Suprapubic skin (tissue), 4 donors: ENCODE results near the gene ST3GAL4. TPM values are rescaled to one million over a fixed set of nuclear protein-coding genes. Genes with fewer than 3 reads are reported as not detected.
A peak's percentile ranks its signal among the peaks of the same experiment; 100 is the strongest.

Experiments
- DNase-seq, 2 donors: peaks; one replicate each; pipeline ENCODE4 v3.0.0-alpha.2; 2019; ENCODE audit warnings: low spot score in 2 of 2
- H3K27ac ChIP-seq: fragments of 200-600 bp; sonication (generic); one replicate; pipeline ENCODE4 v1.5.1; 2019
- H3K27me3 ChIP-seq: fragments of 200-600 bp; sonication (generic); one replicate; pipeline ENCODE4 v1.5.1; 2019
- H3K36me3 ChIP-seq: fragments of 200-600 bp; sonication (generic); one replicate; pipeline ENCODE4 v1.5.1; 2019
- H3K4me1 ChIP-seq: fragments of 200-600 bp; sonication (generic); one replicate; pipeline ENCODE4 v1.5.1; 2019
- H3K4me3 ChIP-seq: fragments of 200-600 bp; sonication (generic); one replicate; pipeline ENCODE4 v1.5.1; 2019; ENCODE audit warnings: mild to moderate bottlenecking
- H3K9me3 ChIP-seq: fragments of 200-600 bp; sonication (generic); one replicate; pipeline ENCODE4 v1.5.1; 2019
- EP300 ChIP-seq: sonication (generic); formaldehyde crosslinking; IDR thresholded peaks from one replicate; pipeline ENCODE4 v1.6.1; 2017; ENCODE audit warnings: antibody characterized with exemption
- POLR2A ChIP-seq, 2 donors: fragments of 450-650 bp; IDR thresholded peaks; one replicate each; pipeline ENCODE4 v1.6.1; 2017; ENCODE audit warnings: antibody characterized with exemption in 2 of 2, mild to moderate bottlenecking in 2 of 2, moderate library complexity in 2 of 2
- POLR2AphosphoS5 ChIP-seq, 3 donors: sonication (generic); formaldehyde crosslinking; IDR thresholded peaks; one replicate each; pipeline ENCODE4 v1.6.1; 2017; ENCODE audit warnings: antibody characterized with exemption in 3 of 3
- WGBS: methylation state at CpG from one replicate; pipeline ENCODE4 v1.1.5; 2018; 5-methylcytosine and 5-hydroxymethylcytosine counted together
- total RNA-seq, 4 donors: library from RNA; depleted of rRNA; stranded (reverse); fragments of >200 nt; gene quantifications; one replicate each; pipeline ENCODE4 v1.1.0, GENCODE V29; 2016
- TF ChIP-seq, protein P1 (sequence below), 2 donors: fragments of 200-600 bp in 1 of 2; fragments of 450-650 bp in 1 of 2; sonication (generic) in 1 of 2; IDR thresholded peaks; one replicate each; pipeline ENCODE4 v1.5.1; 2016 to 2019; ENCODE audit warnings: antibody characterized with exemption in 2 of 2, mild to moderate bottlenecking in 1 of 2, moderate library complexity in 1 of 2

Gene ST3GAL4
- total RNA-seq, 4 donors from 2014 or later = 23.6 to 30.9 (median 26.9) TPM

DNA sequence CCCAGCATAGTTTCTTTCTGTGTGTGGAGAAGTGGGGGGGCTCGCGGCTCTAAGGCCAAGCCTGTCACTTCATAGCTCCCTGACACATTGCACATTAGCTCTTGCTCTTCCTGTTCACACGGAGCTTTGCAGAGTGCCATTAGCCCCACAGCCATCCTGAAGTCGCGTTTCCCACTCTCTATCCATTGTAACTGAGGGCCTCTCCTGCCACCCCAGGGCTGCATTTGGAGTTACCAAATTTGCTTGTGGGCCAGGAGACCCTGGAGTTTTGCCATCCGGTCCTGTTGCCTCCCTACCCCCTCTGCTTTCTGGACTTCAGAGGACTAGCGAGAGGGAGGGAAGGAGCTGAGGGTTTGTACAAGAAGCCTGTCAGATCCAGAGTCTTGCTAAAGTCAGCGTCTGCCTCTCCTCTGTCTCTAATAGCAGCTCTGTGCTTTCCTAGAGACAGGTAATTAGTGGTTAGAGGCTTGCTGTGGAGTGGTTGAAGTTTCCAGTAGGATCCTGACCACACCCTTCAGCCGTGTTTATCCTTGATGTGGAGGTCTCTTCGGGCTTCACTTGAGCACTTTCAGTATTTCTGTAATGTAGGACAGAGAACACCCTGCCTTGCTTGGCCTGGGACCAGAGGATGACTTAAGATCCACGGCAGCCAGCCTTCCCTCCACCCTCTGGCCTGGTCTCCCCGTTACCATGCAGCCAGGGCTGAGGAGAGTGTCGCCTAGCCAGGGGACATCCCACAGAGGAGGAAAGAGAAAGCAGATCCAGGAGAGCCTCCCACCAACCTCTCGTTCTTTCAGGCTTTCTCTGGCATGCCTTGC is 37.5 kb upstream of the ST3GAL4 start:
- Histone ChIP-seq H3K4me1 (peaks cover 33% of the 10 kb centered on the region), H3K4me3 (peak overlapping the region; percentile 41), H3K27me3 (no peaks in the 10 kb centered on the region), H3K36me3 (no peaks in the 10 kb centered on the region), H3K9me3 (no peaks in the 10 kb centered on the region), H3K27ac (peak overlapping the region; percentile 91)
- 21% methylated on average over 13 of the region's 14 CpGs for WGBS
- DNase-seq = peak; percentile 88 to 89
- TF ChIP-seq, protein P1, sequence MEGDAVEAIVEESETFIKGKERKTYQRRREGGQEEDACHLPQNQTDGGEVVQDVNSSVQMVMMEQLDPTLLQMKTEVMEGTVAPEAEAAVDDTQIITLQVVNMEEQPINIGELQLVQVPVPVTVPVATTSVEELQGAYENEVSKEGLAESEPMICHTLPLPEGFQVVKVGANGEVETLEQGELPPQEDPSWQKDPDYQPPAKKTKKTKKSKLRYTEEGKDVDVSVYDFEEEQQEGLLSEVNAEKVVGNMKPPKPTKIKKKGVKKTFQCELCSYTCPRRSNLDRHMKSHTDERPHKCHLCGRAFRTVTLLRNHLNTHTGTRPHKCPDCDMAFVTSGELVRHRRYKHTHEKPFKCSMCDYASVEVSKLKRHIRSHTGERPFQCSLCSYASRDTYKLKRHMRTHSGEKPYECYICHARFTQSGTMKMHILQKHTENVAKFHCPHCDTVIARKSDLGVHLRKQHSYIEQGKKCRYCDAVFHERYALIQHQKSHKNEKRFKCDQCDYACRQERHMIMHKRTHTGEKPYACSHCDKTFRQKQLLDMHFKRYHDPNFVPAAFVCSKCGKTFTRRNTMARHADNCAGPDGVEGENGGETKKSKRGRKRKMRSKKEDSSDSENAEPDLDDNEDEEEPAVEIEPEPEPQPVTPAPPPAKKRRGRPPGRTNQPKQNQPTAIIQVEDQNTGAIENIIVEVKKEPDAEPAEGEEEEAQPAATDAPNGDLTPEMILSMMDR (IDR thresholded peaks at IDR 0.05) = no peak
- TF ChIP-seq POLR2AphosphoS5 (IDR thresholded peaks at IDR 0.05) = peak in 1 of 3 donors; percentile 23

DNA sequence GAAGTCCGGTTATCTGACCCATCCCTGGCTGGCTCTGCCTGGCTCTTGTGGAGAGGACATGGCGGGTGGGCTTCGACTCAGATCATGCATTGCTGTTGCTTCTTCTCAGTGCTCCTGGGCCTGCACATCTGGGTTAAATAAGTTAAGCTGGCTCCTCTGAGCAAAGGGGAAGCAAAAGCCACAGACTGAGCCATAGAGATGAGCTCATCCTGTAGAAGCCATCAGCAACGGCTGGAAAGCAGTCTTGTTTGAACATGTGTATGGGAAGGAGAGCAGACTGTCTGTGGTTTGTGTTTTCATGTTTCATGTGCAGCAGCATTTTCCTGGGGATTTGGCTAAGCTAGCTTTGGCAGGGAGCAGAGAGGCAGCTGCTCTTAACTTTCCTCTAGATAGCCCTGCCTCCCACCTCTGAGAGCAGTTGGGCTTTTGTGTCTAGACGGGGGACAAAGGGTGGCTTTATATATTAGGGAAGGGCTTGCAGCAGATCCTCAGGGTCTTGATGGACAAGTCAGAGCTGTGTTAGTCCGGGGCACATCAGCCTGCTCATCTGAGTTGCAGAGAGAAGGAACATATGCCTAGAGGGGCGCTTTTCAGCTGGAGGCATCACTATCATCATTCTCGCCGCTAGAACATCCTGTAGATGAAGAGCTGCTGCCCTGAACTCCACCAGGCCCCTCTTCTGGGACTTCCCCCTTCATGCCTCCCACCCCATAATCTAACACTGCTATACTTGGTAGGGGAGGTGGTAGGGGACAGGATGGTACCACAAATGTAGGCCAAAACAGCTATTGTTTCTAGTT is 36.7 kb upstream of the ST3GAL4 start:
- Histone ChIP-seq H3K9me3 (no peaks in the 10 kb centered on the region), H3K4me1 (peaks cover 31% of the 10 kb centered on the region), H3K36me3 (no peaks in the 10 kb centered on the region), H3K27me3 (no peaks in the 10 kb centered on the region), H3K4me3 (peak overlapping the region; percentile 41), H3K27ac (peak overlapping the region; percentile 91)
- TF ChIP-seq POLR2AphosphoS5 (IDR thresholded peaks at IDR 0.05) = peak in 1 of 3 donors; percentile 2
- no peak for TF ChIP-seq POLR2A (IDR thresholded peaks at IDR 0.05)
- DNase-seq = no peak
- 31% methylated on average over 9 of the region's 9 CpGs for WGBS

DNA sequence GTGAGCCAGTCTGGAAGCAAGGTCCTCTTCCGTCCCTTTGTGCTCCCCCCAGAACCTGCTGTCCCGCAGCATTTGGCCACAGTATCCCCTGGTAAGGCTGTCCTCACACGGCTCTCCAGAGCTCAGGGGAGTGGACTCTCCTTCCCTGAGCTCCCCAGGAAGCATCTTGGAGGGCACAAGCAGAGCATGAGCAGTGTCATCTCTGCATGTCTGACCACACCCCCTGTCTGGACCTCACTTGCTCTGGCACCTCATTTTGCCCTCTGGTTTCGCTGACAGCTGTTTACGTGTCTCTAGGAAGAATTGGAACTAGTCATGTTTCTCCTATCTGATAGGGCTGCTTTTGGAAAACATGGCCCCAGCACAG is 36.1 kb upstream of the ST3GAL4 start:
- Histone ChIP-seq H3K9me3 (no peaks in the 10 kb centered on the region), H3K27me3 (no peaks in the 10 kb centered on the region), H3K4me3 (no peak overlapping the region), H3K27ac (peak overlapping the region; percentile 91), H3K4me1 (peaks cover 31% of the 10 kb centered on the region), H3K36me3 (no peaks in the 10 kb centered on the region)
- 44% methylated on average over 5 of the region's 5 CpGs for WGBS
- DNase-seq = peak in 1 of 2 donors; percentile 32
- TF ChIP-seq, protein P1 (IDR thresholded peaks at IDR 0.05) = no peak
- TF ChIP-seq POLR2A (IDR thresholded peaks at IDR 0.05) (no peak), EP300 (no peak), POLR2AphosphoS5 (IDR thresholded peaks at IDR 0.05) (no peak)

DNA sequence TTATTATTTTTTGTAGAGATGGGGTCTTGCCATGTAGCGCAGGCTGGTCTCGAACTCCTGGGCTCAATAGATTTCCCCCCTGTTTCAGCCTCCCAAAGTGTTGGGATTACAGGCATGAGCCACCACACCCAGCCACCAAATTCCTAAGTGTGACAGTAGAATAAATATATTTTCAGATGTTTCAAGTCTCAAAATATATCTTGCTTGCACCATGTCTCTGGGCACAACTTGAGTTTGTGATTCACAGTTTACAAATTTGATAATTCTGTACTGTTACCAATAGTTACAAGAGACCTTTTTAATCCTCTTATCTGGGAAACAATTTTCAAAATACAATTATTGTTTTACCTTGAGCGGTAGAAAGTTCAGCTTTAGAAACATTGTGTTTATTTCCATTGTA is 32.5 kb upstream of the ST3GAL4 start:
- DNase-seq = no peak
- TF ChIP-seq POLR2AphosphoS5 (IDR thresholded peaks at IDR 0.05) = no peak
- TF ChIP-seq EP300 = no peak
- TF ChIP-seq, protein P1 (IDR thresholded peaks at IDR 0.05) = no peak
- no peak for TF ChIP-seq POLR2A (IDR thresholded peaks at IDR 0.05)

DNA sequence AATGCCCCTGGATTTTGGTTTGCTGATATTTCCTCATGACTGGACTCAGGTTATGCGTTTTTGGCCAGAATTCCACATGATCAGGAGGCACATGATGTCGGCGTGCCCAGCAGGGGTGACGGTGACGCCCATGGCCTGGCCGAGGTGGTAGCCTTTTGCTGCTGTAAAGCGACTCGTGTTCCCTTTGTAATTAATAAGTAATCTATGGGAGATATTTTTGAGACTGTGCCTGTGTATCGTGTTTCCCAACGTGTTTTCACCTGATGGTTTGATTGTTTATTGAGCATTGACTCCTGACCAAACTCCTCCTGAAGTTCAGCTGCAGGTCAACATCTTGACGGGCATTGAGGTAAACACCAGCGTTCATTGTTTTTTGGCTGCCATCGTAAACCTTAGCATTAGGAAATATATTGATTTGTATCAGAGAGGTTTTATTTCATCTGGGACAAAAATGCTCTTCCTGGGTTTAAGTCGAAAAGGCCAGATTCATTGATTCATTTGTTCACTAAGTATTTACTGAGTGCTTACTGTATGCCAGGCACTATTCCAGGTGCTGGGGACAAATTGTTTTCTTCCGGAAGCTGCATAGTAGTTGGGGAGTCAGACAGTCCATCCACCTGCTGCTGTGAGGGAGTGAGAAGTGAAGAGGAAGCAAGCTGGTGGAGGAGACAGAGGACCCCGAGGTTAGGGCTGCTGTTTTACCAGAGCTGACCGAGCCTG is 28.0 kb upstream of the ST3GAL4 start:
- Histone ChIP-seq H3K27me3 (no peaks in the 10 kb centered on the region), H3K27ac (no peak overlapping the region), H3K4me3 (no peak overlapping the region), H3K4me1 (peaks cover 20% of the 10 kb centered on the region), H3K9me3 (no peaks in the 10 kb centered on the region), H3K36me3 (peaks cover 11% of the 10 kb centered on the region)
- WGBS = 91% methylated on average over 17 of the region's 17 CpGs
- no peak for DNase-seq
- TF ChIP-seq POLR2A (IDR thresholded peaks at IDR 0.05) (no peak), POLR2AphosphoS5 (IDR thresholded peaks at IDR 0.05) (no peak), EP300 (no peak)
- TF ChIP-seq, protein P1 (IDR thresholded peaks at IDR 0.05) = no peak

More for the DNA sequence above, 32.5 kb upstream of the ST3GAL4 start:
- no peak overlapping the region for H3K4me3 ChIP-seq
- no peaks in the 10 kb centered on the region for H3K27me3 ChIP-seq
- WGBS = 97% methylated on average over 3 of the region's 3 CpGs
- peaks cover 24% of the 10 kb centered on the region for H3K4me1 ChIP-seq
- H3K36me3 ChIP-seq = no peaks in the 10 kb centered on the region
- H3K9me3 ChIP-seq = no peaks in the 10 kb centered on the region
- no peak overlapping the region for H3K27ac ChIP-seq
